ENCODE results near the gene SPIN2B.
"Not testable (repeated sequence)": the region's sequence is repeated elsewhere in the genome, so short reads cannot be mapped to it uniquely, and the experiment has no call there.

Gene SPIN2B

DNA sequence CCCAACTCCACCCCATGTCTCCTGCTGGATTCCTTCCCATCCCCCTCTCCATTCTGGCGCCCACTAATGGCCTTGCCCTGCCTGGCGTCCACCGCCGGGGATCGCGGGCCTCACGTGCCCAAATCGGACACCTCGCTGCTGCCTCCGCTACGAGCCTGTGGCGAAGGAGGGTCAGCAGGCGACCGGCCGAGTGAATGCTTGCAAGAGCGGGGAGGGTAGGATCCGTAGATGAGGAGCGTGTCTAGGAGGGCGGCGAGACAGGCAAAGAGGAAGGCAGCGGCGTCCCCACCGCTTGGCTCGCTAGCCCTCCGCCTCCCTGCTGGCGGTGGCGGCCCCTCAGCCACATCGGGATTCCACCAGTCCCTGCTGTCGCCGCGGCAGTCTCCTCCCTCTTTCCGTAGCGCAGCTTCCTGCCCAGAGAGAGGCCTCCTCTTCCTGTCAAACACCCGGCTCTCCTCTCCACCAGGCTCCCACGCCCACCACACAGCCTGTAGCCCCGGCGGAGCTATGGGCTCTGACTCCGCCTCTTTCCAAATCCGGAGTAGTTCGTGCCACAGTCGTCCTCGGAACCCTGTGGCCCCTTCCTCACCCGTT lies at the start of gene SPIN2B:
SPIN2B (minus strand) TSS at position 387 of the 594 bp plus-strand sequence.
- DNase-seq, result peak; percentile 91

GRCh38 chrX:57156397-57157049 lies 35.2 kb upstream of the SPIN2B start:
- peak; percentile 47 for DNase-seq

GRCh38 chrX:57155171-57155570 lies 33.8 kb upstream of the SPIN2B start:
- no peak for DNase-seq

DNA sequence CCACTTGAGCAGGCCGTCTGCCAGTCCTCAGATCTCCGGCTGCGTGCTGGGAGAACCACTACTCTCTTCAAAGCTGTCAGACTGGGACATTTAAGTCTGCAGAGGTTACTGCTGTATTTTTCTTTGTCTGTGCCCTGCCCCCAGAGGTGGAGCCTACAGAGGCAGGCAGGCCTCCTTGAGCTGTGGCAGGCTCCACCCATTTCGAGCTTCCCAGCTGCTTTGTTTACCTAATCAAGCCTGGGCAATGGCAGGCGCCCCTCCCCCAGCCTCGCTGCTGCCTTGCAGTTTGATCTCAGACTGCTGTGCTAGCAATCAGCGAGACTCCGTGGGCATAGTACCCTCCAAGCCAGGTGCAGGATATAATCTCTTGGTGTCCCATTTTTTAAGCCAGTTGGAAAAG lies 30.9 kb upstream of the SPIN2B start:
- DNase-seq, result not testable (repeated sequence)

DNA sequence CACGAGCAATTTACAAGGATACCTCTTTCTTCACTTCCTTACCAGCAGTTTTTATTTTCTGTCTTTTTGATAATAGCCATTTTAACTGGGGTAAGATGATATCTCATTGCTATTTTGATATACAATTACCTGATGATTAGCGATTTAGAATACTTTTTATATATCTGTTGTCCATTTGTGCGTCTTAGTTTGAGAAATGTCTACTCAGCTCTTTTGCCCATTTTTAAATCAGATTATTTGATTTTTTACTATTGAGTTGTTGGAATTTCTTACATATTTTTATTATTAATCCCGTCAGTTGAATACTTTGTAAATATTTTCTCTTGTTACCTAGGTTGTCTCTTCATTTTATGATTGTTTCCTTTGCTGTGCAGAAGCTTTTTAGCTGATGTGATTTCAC lies 17.3 kb upstream of the SPIN2B start:
- DNase-seq, result no peak

GRCh38 chrX:57137501-57137900 lies 16.2 kb upstream of the SPIN2B start:
- DNase-seq, result no peak

DNA sequence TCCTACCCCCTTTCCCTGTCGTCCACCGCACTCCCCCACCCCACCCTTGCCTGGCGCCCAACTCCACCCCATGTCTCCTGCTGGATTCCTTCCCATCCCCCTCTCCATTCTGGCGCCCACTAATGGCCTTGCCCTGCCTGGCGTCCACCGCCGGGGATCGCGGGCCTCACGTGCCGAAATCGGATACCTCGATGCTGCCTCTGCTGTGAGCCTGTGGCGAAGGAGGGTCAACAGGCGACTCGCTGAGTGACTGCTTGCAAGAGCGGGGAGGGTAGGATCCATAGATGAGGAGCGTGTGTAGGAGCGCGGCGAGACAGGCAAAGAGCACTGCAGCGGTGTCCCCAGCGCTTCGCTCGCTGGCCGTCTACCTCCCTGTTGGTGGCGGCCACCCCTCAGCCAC lies 15.7 kb upstream of the SPIN2B start, which contains the start of gene SPIN2A:
SPIN2A (minus strand) TSS at position 325 of the 400 bp plus-strand sequence. CDS start 800 bp downstream, outside the sequence.
- not testable (repeated sequence) for DNase-seq

DNA sequence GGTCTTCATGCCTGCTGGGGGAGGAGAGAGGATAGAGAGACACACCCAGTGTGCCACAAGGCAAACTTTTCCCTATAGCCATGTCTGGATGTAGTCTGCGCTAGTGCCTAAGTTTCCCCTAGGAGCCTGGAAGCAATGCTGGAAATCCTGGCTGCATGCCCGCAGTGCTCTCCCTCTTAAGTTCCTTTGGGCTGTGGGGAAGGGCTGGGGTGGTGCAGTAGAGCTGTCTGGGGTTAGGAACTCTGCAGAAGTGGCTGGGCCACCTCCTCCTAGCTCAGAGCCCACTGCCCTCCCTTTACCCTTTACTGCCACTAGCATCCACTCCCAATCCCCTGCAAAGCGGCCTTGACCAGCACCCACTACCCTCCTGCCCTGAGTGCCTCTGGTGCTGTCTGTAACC lies 15.2 kb upstream of the SPIN2B start:
- not testable (repeated sequence) for DNase-seq

DNA sequence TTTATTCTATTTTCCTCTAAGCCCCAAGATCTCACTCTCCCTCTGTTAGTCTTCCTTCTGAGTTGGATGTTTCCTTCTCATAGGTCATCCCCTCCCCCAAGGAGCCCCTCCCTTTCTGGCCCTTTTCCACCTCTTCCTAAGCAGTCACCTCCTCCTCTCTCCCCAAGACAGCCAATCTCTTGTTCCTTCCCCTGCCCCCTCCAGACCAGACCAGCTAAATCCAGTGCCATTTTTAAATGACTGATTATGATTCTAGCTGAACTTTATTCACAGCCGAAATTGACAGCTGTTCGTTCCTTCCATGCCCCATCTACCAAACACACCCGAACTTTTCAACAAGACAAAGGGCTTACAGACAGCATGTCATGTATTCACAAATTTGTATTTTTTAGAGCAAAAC lies 13.9 kb upstream of the SPIN2B start:
- no peak for DNase-seq

DNA sequence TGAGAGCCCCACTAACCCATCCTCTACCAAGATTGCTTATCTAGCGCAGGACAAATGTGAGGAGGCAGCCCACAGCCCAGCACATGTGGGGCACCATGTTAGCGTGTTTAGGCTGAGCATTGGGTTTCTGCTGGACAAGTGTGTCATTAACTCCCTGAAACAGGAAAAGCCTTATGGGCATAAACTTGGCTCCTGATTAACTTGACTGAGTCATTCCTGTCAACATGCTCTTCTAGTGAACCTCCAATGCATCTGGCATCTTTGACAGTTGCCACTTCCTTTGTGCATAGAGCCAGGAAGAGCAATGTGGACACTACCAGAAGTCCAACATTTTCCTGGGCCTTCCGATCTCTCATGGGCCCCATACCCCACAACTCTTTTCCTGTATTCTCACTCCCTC lies 13.4 kb upstream of the SPIN2B start:
- DNase-seq, result no peak

DNA sequence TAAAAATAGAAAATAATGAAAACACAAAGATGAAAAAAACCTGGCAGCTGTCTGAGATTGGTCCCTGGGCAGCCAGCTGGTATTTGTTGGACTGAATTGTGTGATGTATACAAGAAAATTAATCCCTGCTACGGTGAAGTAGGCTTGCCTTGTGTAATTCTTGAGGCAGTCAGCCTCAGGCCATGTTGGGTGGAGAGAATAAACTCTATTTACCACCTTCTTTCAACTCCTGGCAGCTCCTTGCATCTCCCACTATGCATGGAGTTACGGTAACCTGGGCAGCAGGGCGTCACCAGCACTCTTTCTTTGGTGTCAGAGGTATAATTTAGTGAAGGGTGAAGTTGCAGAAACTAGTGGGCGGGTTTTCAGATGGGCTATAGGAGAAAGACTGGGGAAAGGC lies 12.4 kb upstream of the SPIN2B start:
- no peak for DNase-seq

DNA sequence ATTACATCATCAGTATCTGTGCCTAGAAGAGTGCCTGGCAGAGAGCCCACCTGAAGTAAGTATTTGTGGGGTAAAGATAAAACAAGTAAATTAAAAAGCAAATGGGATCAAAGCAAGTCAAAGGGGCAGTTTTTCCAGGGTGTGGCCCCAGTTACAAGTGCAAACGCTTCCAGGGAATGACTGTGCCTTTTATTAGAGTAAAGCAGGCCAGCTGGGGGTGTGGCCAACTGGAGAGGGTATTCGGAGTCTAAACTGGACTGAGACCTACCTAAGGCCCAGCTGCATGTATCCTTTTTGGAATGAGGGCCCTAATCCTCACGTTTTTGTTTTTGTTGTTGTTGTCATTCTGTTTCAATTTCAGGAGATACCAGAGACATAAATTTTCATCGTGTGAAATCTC lies 11.9 kb upstream of the SPIN2B start:
- DNase-seq, result peak; percentile 66

- DNase-seq, result no peak
Measured at GRCh38 chrX:57132046-57132445, 10.7 kb upstream of the SPIN2B start.

DNA sequence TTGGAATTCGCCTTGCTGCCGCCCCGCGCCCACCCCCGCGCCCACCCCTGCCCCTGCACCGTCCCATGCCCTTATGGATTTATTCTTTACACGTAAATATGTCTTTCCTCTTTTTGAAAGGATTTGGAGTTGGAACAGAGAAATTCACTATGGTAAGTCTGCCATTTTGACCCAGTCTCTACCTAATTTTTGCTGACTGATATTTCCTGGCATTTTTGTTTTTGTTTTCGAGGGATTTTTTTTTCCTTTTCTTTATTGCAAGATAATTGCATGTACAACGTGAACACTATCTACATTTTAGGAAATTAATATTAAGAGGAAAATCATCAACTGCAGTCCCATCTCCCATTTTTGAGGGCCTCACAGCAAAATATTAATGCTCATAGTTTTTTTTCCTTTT lies 468 bp upstream of the SPIN2B start:
- no peak for DNase-seq

DNA sequence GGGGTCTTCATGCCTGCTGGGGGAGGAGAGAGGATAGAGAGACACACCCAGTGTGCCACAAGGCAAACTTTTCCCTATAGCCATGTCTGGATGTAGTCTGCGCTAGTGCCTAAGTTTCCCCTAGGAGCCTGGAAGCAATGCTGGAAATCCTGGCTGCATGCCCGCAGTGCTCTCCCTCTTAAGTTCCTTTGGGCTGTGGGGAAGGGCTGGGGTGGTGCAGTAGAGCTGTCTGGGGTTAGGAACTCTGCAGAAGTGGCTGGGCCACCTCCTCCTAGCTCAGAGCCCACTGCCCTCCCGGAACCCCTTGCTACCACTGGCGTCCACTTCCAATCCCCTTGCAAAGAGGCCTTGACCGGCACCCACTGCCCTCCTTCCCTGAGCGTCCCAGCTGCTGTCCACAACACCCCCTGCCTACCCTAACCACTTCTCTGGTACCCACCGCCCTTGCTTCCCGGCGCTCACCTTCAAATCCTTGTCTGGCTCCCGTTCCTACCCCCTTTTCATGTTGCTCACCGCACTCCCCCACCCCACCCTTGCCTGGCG lies 658 bp downstream of the SPIN2B start:
- DNase-seq, result not testable (repeated sequence)

GRCh38 chrX:57119416-57119815 lies 1.9 kb downstream of the SPIN2B start:
- DNase-seq, result no peak

DNA sequence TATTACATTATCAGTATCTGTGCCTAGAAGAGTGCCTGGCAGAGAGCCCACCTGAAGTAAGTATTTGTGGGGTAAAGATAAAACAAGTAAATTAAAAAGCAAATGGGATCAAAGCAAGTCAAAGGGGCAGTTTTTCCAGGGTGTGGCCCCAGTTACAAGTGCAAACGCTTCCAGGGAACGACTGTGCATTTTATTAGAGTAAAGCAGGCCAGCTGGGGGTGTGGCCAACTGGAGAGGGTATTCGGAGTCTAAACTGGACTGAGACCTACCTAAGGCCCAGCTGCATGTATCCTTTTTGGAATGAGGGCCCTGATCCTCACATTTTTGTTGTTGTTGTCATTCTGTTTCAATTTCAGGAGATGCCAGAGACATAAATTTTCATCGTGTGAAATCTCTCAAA lies 3.8 kb downstream of the SPIN2B start:
- not testable (repeated sequence) for DNase-seq

- no peak for DNase-seq
Measured at GRCh38 chrX:57104921-57105398, 16.4 kb downstream of the SPIN2B start.

- no peak for DNase-seq
Measured at GRCh38 chrX:57104406-57104805, 16.9 kb downstream of the SPIN2B start.

DNA sequence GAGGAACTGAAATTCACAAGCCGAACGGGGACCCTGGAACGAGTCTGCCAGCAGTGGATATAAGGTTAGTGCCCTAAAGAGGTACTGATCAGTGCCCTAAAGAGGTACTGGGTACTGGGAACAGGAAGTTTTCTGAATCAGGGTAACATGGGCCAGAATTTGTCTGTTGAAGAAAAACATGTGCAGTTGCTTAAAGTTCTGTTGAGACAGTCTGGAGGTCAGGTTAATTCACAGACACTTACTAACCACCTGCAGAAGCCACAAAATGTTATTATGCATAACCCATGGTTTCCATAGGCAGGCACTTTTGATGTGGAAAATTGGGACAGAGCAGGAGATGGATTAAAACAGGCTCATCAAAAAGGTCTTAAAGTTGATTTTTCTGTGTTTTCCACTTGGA lies 17.9 kb downstream of the SPIN2B start:
- no peak for DNase-seq

DNA sequence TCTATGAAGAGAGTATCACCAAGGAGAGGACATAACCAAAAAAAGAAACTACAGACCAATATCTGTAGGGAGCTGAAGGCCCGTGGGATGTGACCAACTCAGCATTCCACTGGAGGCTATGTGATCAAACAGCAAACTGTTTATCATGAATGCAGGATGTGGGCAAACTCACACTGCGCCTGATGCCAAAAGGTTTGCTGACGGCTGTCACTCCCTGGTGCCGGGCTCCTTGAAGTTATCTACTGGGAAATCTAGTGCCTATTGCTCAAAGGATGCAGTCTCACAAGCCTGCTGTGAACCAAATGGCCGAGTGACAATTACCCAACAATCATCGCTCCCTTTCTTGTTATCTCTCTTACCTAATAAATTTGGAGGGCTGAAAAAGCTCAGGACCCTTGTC lies 18.4 kb downstream of the SPIN2B start:
- peak; percentile 36 for DNase-seq

GRCh38 chrX:57083143-57083542 lies 38.2 kb downstream of the SPIN2B start:
- DNase-seq, result no peak

DNA sequence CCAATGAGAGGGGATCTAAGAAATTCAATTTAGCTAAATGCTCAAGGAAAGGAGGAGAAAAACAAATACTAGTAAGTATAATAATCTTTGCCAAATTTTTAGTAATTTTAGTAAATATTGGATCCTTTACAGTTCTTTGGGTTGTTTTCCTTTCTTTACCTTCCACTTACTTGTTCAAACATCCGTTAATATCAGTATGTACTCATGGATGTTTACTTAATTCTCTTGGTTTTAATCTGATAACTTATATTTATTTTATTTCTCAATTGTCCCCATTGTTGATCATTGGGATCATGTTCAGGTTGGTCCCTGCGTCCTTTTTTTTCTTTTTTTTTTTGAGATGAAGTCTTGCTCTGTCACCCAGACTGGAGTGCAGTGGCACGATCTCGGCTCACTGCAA lies 46.9 kb downstream of the SPIN2B start:
- DNase-seq, result no peak

Measured in hematopoietic multipotent progenitor cell treated with erythropoietin and hydrocortisone succinate and interleukin-3 and kit ligand, for 8 days (in vitro differentiated cells).